DOHH2 (cell line): ENCODE data around the gene FANCI.

ENCODE experiments used
- H3F3A ChIP-seq: fragments of 200-600 bp; sonication (generic), shearing (Covaris generic); 2 replicates; pipeline ENCODE4 v1.6.0; 2016; ENCODE audit warnings: antibody characterized with exemption, mild to moderate bottlenecking; ENCODE audit not compliant: control insufficient read depth, insufficient read depth
- H3K27ac ChIP-seq: fragments of 200-600 bp; sonication (generic); 2 replicates; pipeline ENCODE4 v1.5.1; 2014; ENCODE audit warnings: low read depth, mild to moderate bottlenecking, low read length, moderate library complexity
- H3K27me3 ChIP-seq: fragments of 200-600 bp; sonication (generic); 2 replicates; pipeline ENCODE4 v1.6.1; 2014; ENCODE audit warnings: mild to moderate bottlenecking, low read length, mixed read lengths; ENCODE audit not compliant: control insufficient read depth
- H3K36me3 ChIP-seq: fragments of 200-600 bp; sonication (generic); 2 replicates; pipeline ENCODE4 v1.6.1; 2014; ENCODE audit warnings: mild to moderate bottlenecking, low read length, moderate library complexity, mixed read lengths; ENCODE audit not compliant: control insufficient read depth
- H3K4me1 ChIP-seq: fragments of 200-600 bp; sonication (generic); 2 replicates; pipeline ENCODE4 v1.6.1; 2014; ENCODE audit warnings: mild to moderate bottlenecking, low read length, mixed read lengths; ENCODE audit not compliant: control insufficient read depth
- H3K4me2 ChIP-seq: fragments of 200-600 bp; sonication (generic); 2 replicates; pipeline ENCODE4 v1.6.0; 2014; ENCODE audit warnings: mild to moderate bottlenecking, low read length, moderate library complexity
- H3K4me3 ChIP-seq: fragments of 200-600 bp; sonication (generic); 2 replicates; pipeline ENCODE4 v1.5.1; 2014; ENCODE audit warnings: mild to moderate bottlenecking, low read length, mixed read lengths
- H3K79me2 ChIP-seq: fragments of 200-600 bp; sonication (generic); 2 replicates; pipeline ENCODE4 v1.6.1; 2014; ENCODE audit warnings: mild to moderate bottlenecking, low read length, mixed read lengths; ENCODE audit not compliant: control insufficient read depth
- H3K9me2 ChIP-seq: fragments of 200-600 bp; sonication (generic); replicated peaks from 2 replicates; pipeline ENCODE4 v1.6.1; 2014; ENCODE audit warnings: mild to moderate bottlenecking, low read length, mixed read lengths; ENCODE audit not compliant: control insufficient read depth
- H3K9me3 ChIP-seq: fragments of 200-600 bp; sonication (generic); 2 replicates; pipeline ENCODE4 v1.6.1; 2014; ENCODE audit warnings: antibody characterized with exemption, low read length, mixed read lengths; ENCODE audit not compliant: control insufficient read depth, insufficient read depth
- H4K20me1 ChIP-seq: fragments of 200-600 bp; sonication (generic); 2 replicates; pipeline ENCODE4 v1.6.0; 2014; ENCODE audit warnings: low read depth, mild to moderate bottlenecking, antibody characterized with exemption, low read length, moderate library complexity; ENCODE audit not compliant: control insufficient read depth, insufficient read depth
- EZH2phosphoT487 ChIP-seq: fragments of 200-600 bp; sonication (generic); IDR thresholded peaks from 2 replicates; pipeline ENCODE4 v1.6.1; 2017; ENCODE audit warnings: borderline replicate concordance, mild to moderate bottlenecking, antibody characterized with exemption, low read length, moderate library complexity, mixed read lengths
- TF ChIP-seq, protein P1 (sequence below): fragments of 200-600 bp; sonication (generic); IDR thresholded peaks from one replicate; pipeline ENCODE4 v1.5.1; 2014; ENCODE audit warnings: antibody characterized with exemption, mild to moderate bottlenecking, low read depth, low read length; ENCODE audit not compliant: poor library complexity, severe bottlenecking

The FANCI gene

DNA sequence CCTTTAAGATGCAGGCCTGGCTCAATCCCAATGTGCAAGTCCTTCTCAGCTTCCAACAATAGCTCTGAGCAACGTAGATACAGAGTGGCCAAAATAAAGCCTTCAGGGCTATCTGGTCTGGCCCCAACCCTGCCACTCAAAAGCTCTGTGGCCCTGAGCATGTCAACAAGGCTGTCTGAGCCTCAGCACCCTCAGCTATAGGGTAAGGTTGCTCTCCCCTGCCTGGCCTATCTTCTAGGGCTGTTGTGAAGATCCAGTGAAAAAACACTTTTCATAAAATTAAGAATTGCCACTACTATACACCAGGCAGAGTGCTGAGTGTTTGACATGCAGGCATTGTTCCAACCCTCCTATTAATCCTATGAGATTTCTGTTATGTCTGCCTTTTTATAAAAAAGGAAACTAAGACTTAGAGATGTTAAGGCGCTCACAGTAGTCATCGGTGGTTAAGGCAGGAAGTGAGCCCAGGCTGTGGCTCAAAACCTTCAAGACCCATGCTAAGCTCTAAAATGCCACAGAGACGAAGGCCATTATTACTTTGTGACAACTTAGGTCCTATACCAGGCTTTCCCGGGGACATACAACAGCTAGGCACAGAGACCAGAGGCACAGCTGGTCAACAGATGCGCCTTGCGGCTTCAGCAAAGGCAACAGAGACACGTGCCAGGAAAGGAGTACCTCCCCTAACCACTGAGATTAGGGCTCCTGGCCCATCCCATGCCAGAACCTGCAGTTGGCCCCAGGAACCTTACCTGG is 85.7 kb downstream of the FANCI start:
- Histone ChIP-seq H3F3A (no peaks in the 10 kb centered on the region), H3K27ac (no peak overlapping the region), H3K4me3 (no peak overlapping the region), H3K27me3 (no peaks in the 10 kb centered on the region), H3K4me2 (no peak overlapping the region), H3K79me2 (peaks cover 74% of the 10 kb centered on the region), H4K20me1 (peaks cover 46% of the 10 kb centered on the region), H3K36me3 (peaks cover 97% of the 10 kb centered on the region), H3K9me2 (no peaks in the 10 kb centered on the region), H3K9me3 (no peaks in the 10 kb centered on the region), H3K4me1 (peaks cover 26% of the 10 kb centered on the region)
- TF ChIP-seq, protein P1, sequence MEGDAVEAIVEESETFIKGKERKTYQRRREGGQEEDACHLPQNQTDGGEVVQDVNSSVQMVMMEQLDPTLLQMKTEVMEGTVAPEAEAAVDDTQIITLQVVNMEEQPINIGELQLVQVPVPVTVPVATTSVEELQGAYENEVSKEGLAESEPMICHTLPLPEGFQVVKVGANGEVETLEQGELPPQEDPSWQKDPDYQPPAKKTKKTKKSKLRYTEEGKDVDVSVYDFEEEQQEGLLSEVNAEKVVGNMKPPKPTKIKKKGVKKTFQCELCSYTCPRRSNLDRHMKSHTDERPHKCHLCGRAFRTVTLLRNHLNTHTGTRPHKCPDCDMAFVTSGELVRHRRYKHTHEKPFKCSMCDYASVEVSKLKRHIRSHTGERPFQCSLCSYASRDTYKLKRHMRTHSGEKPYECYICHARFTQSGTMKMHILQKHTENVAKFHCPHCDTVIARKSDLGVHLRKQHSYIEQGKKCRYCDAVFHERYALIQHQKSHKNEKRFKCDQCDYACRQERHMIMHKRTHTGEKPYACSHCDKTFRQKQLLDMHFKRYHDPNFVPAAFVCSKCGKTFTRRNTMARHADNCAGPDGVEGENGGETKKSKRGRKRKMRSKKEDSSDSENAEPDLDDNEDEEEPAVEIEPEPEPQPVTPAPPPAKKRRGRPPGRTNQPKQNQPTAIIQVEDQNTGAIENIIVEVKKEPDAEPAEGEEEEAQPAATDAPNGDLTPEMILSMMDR, result no peak
- TF ChIP-seq EZH2phosphoT487, result no peak

DNA sequence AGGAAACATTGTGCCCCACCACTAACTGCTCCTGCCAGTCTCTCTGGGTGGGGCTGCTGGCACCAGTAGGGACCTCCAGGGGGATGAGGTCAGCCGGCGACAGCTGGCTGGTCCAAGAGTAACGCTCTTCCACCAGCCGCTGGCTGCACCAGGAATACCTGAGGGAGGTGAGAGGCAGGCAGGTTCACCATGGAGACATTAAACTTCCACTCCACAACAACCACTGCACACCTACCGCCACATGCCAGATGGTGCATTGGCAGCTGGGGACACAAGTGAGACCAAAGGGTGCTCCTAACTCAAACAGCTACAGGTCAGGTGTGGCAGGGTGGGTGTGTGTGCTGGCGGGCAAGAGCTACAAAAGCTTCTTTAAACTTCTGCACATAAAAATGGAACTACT is 86.3 kb downstream of the FANCI start:
- peaks cover 46% of the 10 kb centered on the region for H4K20me1 ChIP-seq
- no peak overlapping the region for H3K27ac ChIP-seq
- H3K79me2 ChIP-seq, result peaks cover 75% of the 10 kb centered on the region
- no peaks in the 10 kb centered on the region for H3K27me3 ChIP-seq
- H3F3A ChIP-seq, result no peaks in the 10 kb centered on the region
- peaks cover 28% of the 10 kb centered on the region for H3K4me1 ChIP-seq
- no peaks in the 10 kb centered on the region for H3K9me3 ChIP-seq
- no peaks in the 10 kb centered on the region for H3K9me2 ChIP-seq
- TF ChIP-seq, protein P1, result no peak
- TF ChIP-seq EZH2phosphoT487, result no peak
- H3K36me3 ChIP-seq, result peaks cover 91% of the 10 kb centered on the region
- H3K4me2 ChIP-seq, result no peak overlapping the region
- no peak overlapping the region for H3K4me3 ChIP-seq

DNA sequence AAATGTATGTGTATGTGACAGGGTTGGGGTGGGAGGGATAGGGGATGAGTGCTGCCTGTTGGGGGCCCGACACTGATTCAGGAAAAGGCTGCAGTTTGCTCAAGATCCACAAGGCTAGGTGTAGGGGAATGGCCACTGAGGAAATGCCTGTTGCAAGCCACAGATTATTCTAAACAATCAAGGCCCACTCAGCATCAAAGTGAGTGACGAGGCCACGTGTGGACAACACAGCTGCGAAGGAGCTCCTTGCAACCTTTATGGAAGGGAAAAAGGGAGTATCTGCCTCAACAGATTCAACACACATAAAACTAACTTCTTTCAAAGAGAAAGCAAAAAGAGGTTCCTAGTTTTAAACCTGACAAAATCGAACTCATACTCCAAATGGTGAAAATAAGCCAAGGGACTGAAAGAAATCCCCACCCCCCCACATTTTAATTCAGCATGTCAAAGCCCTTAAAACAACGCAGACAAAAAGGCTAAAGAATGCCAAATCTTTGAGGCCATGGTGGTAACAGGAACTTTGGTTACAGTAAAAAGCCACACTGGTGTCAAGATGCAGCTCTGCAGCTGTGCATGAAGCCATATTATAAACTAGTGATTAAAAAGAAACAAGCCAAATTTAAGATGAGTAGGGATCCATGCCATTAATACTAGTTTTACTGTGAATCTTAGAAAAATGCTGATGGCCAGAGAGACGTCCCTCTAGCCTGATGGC is 87.3 kb downstream of the FANCI start:
- no peak overlapping the region for H3K27ac ChIP-seq
- H3K4me3 ChIP-seq, result no peak overlapping the region
- peaks cover 82% of the 10 kb centered on the region for H3K36me3 ChIP-seq
- H3K9me3 ChIP-seq, result no peaks in the 10 kb centered on the region
- peaks cover 42% of the 10 kb centered on the region for H4K20me1 ChIP-seq
- TF ChIP-seq, protein P1, result no peak
- TF ChIP-seq EZH2phosphoT487, result no peak
- H3K4me1 ChIP-seq, result peaks cover 37% of the 10 kb centered on the region
- peaks cover 6% of the 10 kb centered on the region for H3F3A ChIP-seq
- peaks cover 75% of the 10 kb centered on the region for H3K79me2 ChIP-seq
- H3K27me3 ChIP-seq, result no peaks in the 10 kb centered on the region
- H3K9me2 ChIP-seq, result no peaks in the 10 kb centered on the region
- peak overlapping the region; percentile 59 for H3K4me2 ChIP-seq
